DOHH2 (cell line): ENCODE data around the gene CASS4.

Experiments
- CTCF ChIP-seq: fragments of 200-600 bp; sonication (generic); IDR thresholded peaks from one replicate; pipeline ENCODE4 v1.5.1; 2014; ENCODE audit warnings: antibody characterized with exemption, mild to moderate bottlenecking, low read depth, low read length; ENCODE audit not compliant: poor library complexity, severe bottlenecking
- EZH2phosphoT487 ChIP-seq: fragments of 200-600 bp; sonication (generic); IDR thresholded peaks from 2 replicates; pipeline ENCODE4 v1.6.1; 2017; ENCODE audit warnings: borderline replicate concordance, mild to moderate bottlenecking, antibody characterized with exemption, low read length, moderate library complexity, mixed read lengths

DNA sequence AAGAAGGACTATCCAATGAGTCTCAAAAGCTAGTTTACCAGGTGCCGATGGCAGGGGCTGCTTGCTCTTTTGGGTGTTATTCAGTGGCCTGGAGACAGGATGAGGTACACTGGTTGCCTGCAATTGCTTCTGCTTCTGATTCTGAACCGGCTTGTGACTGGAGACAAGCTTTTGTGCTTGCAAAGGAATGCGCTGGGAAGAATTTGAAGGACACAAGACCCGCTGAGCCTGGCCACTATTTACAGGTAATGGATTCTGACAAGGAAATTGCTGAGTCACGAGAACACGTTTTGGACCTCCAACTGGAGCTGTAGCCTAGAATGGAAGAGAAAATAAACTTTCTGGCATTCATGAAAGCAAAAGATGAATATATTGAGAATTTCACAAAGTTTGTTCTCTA is 25.8 kb upstream of the CASS4 start:
- TF ChIP-seq CTCF: no peak
- no peak for TF ChIP-seq EZH2phosphoT487
